Spleen (tissue), 11 donors: Measurements from ENCODE around the gene PRKCE. TPM values are rescaled to one million over a fixed set of nuclear protein-coding genes. Genes with fewer than 3 reads are reported as not detected.

Experiments used
- DNase-seq: peaks from one replicate; pipeline ENCODE4 v3.0.0-alpha.2; 2020
- H3K27ac ChIP-seq, 8 donors: fragments of 200-600 bp; sonication (generic) in 7 of 8; 1 replicate in 4 of 8; 2 replicates in 4 of 8; pipeline versions ENCODE4 v1.5.0 to v1.8.0; 2016 to 2021; ENCODE audit warnings: inconsistent platforms in 4 of 8, mild to moderate bottlenecking in 4 of 8, moderate library complexity in 1 of 8
- H3K27me3 ChIP-seq, 7 donors: fragments of 200-600 bp; sonication (generic) in 6 of 7; replicated peaks in 1 of 7; 1 replicate in 4 of 7; 2 replicates in 3 of 7; pipeline versions ENCODE4 v1.5.0 to v1.8.0; 2016 to 2021; ENCODE audit warnings: inconsistent platforms in 3 of 7, mild to moderate bottlenecking in 1 of 7
- H3K36me3 ChIP-seq, 6 donors: fragments of 200-600 bp; sonication (generic) in 5 of 6; 1 replicate in 4 of 6; 2 replicates in 2 of 6; pipeline versions ENCODE4 v1.5.0 to v1.8.0; 2016 to 2021; ENCODE audit warnings: inconsistent platforms in 2 of 6
- H3K4me1 ChIP-seq, 6 donors: fragments of 200-600 bp; sonication (generic) in 5 of 6; 1 replicate in 3 of 6; 2 replicates in 3 of 6; pipeline versions ENCODE4 v1.5.0 to v1.8.0; 2016 to 2021; ENCODE audit warnings: inconsistent platforms in 3 of 6
- H3K4me3 ChIP-seq, 8 donors: fragments of 200-600 bp; sonication (generic) in 7 of 8; 1 replicate in 4 of 8; 2 replicates in 4 of 8; pipeline versions ENCODE4 v1.5.0 to v1.8.0; 2016 to 2021; ENCODE audit warnings: inconsistent platforms in 4 of 8, mild to moderate bottlenecking in 4 of 8, moderate library complexity in 2 of 8
- H3K9me3 ChIP-seq, 8 donors: fragments of 200-600 bp; sonication (generic) in 7 of 8; 1 replicate in 4 of 8; 2 replicates in 4 of 8; pipeline versions ENCODE4 v1.5.0 to v1.8.0; 2016 to 2021; ENCODE audit warnings: inconsistent platforms in 4 of 8
- CTCF ChIP-seq, 11 experiments: fragments of 200-600 bp in 7 of 11; fragments of 450-650 bp in 4 of 11; sonication (generic) in 4 of 11; IDR thresholded peaks in 8 of 11; conservative IDR thresholded peaks in 3 of 11; 1 replicate in 7 of 11; 2 replicates in 4 of 11; pipeline versions ENCODE4 v1.4.0 to v1.8.0; 2016 to 2021; ENCODE audit warnings: antibody characterized with exemption in 11 of 11, inconsistent platforms in 4 of 11, mild to moderate bottlenecking in 1 of 11
- POLR2A ChIP-seq, 3 donors: fragments of 450-650 bp; IDR thresholded peaks; one replicate each; pipeline ENCODE4 v1.5.1; 2017; ENCODE audit warnings: antibody characterized with exemption in 3 of 3, mild to moderate bottlenecking in 1 of 3
- POLR2AphosphoS5 ChIP-seq, 3 donors: sonication (generic); formaldehyde crosslinking; IDR thresholded peaks; one replicate each; pipeline ENCODE4 v1.5.1; 2017; ENCODE audit warnings: antibody characterized with exemption in 3 of 3
- WGBS, 5 donors: extraction: QIAGEN DNeasy Blood & Tissue Kit in 3 of 5; methylation state at CpG; one replicate each; pipeline versions ENCODE4 v1.1.5 to v1.1.7; 2013 to 2018; 5-methylcytosine and 5-hydroxymethylcytosine counted together
- intact Hi-C: fragments of 100-400 bp; cut with DNase I; formaldehyde crosslinking; loops from one replicate; pipeline ENCODE4 v1.15.0; 2023; ENCODE audit warnings: low total_unique reads
- polyA plus RNA-seq, 3 donors: library from polyadenylated mRNA; stranded (reverse); fragments of 200-250 nt; gene quantifications; one replicate each; pipeline ENCODE4 v1.2.1, GENCODE V29; 2013
- total RNA-seq, 7 donors: library from RNA; depleted of rRNA in 3 of 7; stranded (reverse); fragments of >200 nt in 3 of 7; fragmentation: NEBNext Ultra II Directional in 4 of 7; extraction: Animal tissue kit (Norgen Biotek cat#: 25700) in 4 of 7; gene quantifications; one replicate each; pipeline versions ENCODE4 v1.1.0 to v1.2.1, GENCODE V29; 2016 to 2021
- donor health status: healthy with polysubstance abuse.
- donor health status: DM: no; HTN: no; CAD: no; lungs with moderate emphysema.
- donor health status: DM: no; HTN: no; CAD: no.
- donor health status: Bipolar disorder and iron deficiency.
- donor health status: healthy.
- donor health status: DM: no; HTN: no; CAD: no.
- donor health status: DM: yes; HTN: yes; CAD: no.

PRKCE gene
- total and polyA plus RNA-seq, 10 donors = 2.5 to 43.6 (median 18.8) TPM

GRCh38 chr2:45883603-45884000 lies 232.1 kb downstream of the PRKCE start:
- peaks cover 2 to 59% (median 46%) of the 10 kb centered on the region in 6 donors for H3K4me1 ChIP-seq
- WGBS, 5 donors = 57 to 80% (median 69%) methylated on average over 3 of the region's 3 CpGs
- TF ChIP-seq POLR2A (IDR thresholded peaks at IDR 0.05) (no peak), CTCF (IDR thresholded peaks at IDR 0.05 in 8 of 11, conservative IDR thresholded peaks at IDR 0.05 in 3 of 11) (no peak), POLR2AphosphoS5 (IDR thresholded peaks at IDR 0.05) (no peak)
- peaks cover 0 to 12% (median 0%) of the 10 kb centered on the region in 6 donors for H3K36me3 ChIP-seq
- H3K9me3 ChIP-seq = peaks cover 0 to 5% (median 0%) of the 10 kb centered on the region in 8 donors
- intact Hi-C loops = no loop called here
- H3K27ac ChIP-seq = peak overlapping the region in 2 of 8 donors; percentile 5 to 97
- no peak for DNase-seq
- H3K27me3 ChIP-seq = no peaks in the 10 kb centered on the region
- no peak overlapping the region for H3K4me3 ChIP-seq

GRCh38 chr2:45884126-45884525 lies 232.7 kb downstream of the PRKCE start:
- H3K4me1 ChIP-seq = peaks cover 8 to 64% (median 51%) of the 10 kb centered on the region in 6 donors

DNA sequence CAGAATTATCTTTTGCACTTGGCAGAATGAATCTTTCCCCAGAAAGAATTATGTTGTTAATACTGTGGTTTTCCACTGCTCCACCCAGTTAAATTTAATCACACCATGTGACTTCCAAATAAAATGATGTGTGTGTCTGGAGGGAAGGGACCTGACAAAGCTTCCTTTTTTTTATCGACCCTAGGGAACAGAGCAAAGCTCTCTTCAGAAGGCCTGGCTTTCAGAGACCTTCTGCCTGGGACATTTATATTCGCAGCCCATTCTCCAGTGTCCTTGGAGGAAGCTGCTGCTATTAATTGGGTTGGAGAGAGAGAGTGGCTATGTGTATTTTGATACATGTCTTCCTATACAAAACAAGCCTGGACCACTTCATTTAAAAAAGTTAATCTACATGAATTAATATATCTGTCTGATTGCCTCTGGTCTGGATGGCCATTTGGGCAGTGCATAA lies 233.7 kb downstream of the PRKCE start:
- H3K4me1 ChIP-seq = peaks cover 12 to 74% (median 61%) of the 10 kb centered on the region in 6 donors
- H3K9me3 ChIP-seq = no peaks in the 10 kb centered on the region
- WGBS, 5 donors = 18 to 39% (median 27%) methylated on average over 2 of the region's 2 CpGs
- no peak for TF ChIP-seq CTCF (IDR thresholded peaks at IDR 0.05 in 8 of 11, conservative IDR thresholded peaks at IDR 0.05 in 3 of 11)
- TF ChIP-seq POLR2A (IDR thresholded peaks at IDR 0.05) = no peak
- no peak for TF ChIP-seq POLR2AphosphoS5 (IDR thresholded peaks at IDR 0.05)
- intact Hi-C loops = no loop called here
- H3K27ac ChIP-seq = peak overlapping the region in 2 of 8 donors; percentile 93 to 97
- no peak overlapping the region for H3K4me3 ChIP-seq
- DNase-seq = no peak
- H3K27me3 ChIP-seq = no peaks in the 10 kb centered on the region
- H3K36me3 ChIP-seq = peaks cover 0 to 8% (median 0%) of the 10 kb centered on the region in 6 donors

More at GRCh38 chr2:45884126-45884525, 232.7 kb downstream of the PRKCE start:
- Histone ChIP-seq H3K27ac (peak overlapping the region in 2 of 8 donors; percentile 5 to 97), H3K4me3 (no peak overlapping the region), H3K27me3 (no peaks in the 10 kb centered on the region), H3K9me3 (peaks cover 0 to under 1% (median 0%) of the 10 kb centered on the region in 8 donors), H3K36me3 (peaks cover 0 to 8% (median 0%) of the 10 kb centered on the region in 6 donors)
- 43 to 81% (median 60%) methylated on average over 2 of the region's 2 CpGs for WGBS, 5 donors
- no peak for DNase-seq
- intact Hi-C loops = no loop called here
- TF ChIP-seq POLR2A (IDR thresholded peaks at IDR 0.05) = no peak
- no peak for TF ChIP-seq POLR2AphosphoS5 (IDR thresholded peaks at IDR 0.05)
- TF ChIP-seq CTCF (IDR thresholded peaks at IDR 0.05 in 8 of 11, conservative IDR thresholded peaks at IDR 0.05 in 3 of 11) = no peak

GRCh38 chr2:45886171-45886663 lies 234.7 kb downstream of the PRKCE start:
- Histone ChIP-seq H3K36me3 (peaks cover 0 to 8% (median 0%) of the 10 kb centered on the region in 6 donors), H3K27me3 (no peaks in the 10 kb centered on the region), H3K27ac (peak overlapping the region in 4 of 8 donors; percentile 7 to 97 (median 71)), H3K4me1 (peaks cover 18 to 85% (median 71%) of the 10 kb centered on the region in 6 donors), H3K4me3 (no peak overlapping the region), H3K9me3 (no peaks in the 10 kb centered on the region)
- intact Hi-C loops = no loop called here
- TF ChIP-seq POLR2AphosphoS5 (IDR thresholded peaks at IDR 0.05) = no peak
- DNase-seq = no peak
- 43 to 70% (median 63%) methylated on average over 3 of the region's 3 CpGs for WGBS, 5 donors
